ENCODE data around the gene TPSG1.
"Not testable (repeated sequence)": the region's sequence is repeated elsewhere in the genome, so short reads cannot be mapped to it uniquely, and the experiment has no call there.

Gene TPSG1

GRCh38 chr16:1199347-1200013, 25.6 kb downstream of the TPSG1 start:
- H3K36me3 ChIP-seq (replicated peaks), result peaks cover 3% of the 10 kb centered on the region
- DNase-seq, result no peak
- H3K4me3 ChIP-seq (ENCODE audit: low read depth, low read length), result no peak overlapping the region
- no peak overlapping the region for H3K27ac ChIP-seq
- in situ Hi-C loops (cut with HindIII; ENCODE audit: low pct_ligation_motif_present, low sequenced_read_pairs), result no loop called here
- H3K27me3 ChIP-seq (replicated peaks), result no peaks in the 10 kb centered on the region
- TF ChIP-seq CTCF (IDR thresholded peaks at IDR 0.05; ENCODE audit: low read depth, low read length, missing control alignments), result no peak

- H3K36me3 ChIP-seq (replicated peaks); DNase-seq; H3K27ac ChIP-seq; in situ Hi-C loops (cut with HindIII; ENCODE audit: low pct_ligation_motif_present, low sequenced_read_pairs); H3K4me3 ChIP-seq (ENCODE audit: low read depth, low read length); H3K27me3 ChIP-seq (replicated peaks): not testable (repeated sequence)
Measured at GRCh38 chr16:1198671-1199346, 26.3 kb downstream of the TPSG1 start.

- H3K27me3 ChIP-seq (replicated peaks), result no peaks in the 10 kb centered on the region
- TF ChIP-seq CTCF (IDR thresholded peaks at IDR 0.05; ENCODE audit: low read depth, low read length, missing control alignments), result no peak
- H3K4me3 ChIP-seq (ENCODE audit: low read depth, low read length), result no peak overlapping the region
- in situ Hi-C loops (cut with HindIII; ENCODE audit: low pct_ligation_motif_present, low sequenced_read_pairs), result no loop called here
- H3K36me3 ChIP-seq (replicated peaks), result peaks cover 3% of the 10 kb centered on the region
- H3K27ac ChIP-seq, result no peak overlapping the region
- DNase-seq, result no peak
Measured at GRCh38 chr16:1198194-1198593, 26.9 kb downstream of the TPSG1 start.

DNA sequence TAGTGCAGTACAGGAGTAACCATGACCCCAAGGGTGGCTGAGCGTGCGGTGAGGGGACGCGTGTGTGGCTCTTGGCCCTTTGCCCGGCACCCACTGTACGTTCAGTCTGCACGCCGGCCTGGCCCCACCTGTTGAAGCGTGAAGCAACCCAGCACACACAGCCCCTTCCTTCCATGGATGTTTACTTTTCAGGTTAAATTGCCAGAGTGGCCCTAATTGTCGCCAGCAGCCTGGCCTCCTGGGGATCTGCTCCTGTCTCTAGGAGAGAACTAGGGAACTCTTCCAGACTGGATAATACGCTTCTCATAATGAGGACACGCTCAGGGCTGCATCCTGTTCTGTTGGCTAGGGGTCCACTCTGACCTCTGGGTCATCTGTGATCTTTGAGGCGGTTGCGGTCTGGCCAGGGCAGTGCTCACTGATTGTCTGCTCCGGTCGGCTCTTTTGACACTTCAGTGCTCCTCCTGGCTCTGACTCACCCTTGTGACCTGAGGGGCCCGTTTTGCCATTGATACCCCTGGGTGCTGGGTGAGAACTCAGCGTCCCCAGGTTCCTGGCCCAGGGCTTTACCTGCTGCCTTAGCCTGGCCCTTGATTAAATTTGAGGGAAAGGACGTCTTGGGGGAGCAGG, 27.7 kb downstream of the TPSG1 start:
- no peak for TF ChIP-seq CTCF (IDR thresholded peaks at IDR 0.05; ENCODE audit: low read depth, low read length, missing control alignments)
- H3K27me3 ChIP-seq (replicated peaks), result no peaks in the 10 kb centered on the region
- in situ Hi-C loops (cut with HindIII; ENCODE audit: low pct_ligation_motif_present, low sequenced_read_pairs), result no loop called here
- no peak overlapping the region for H3K4me3 ChIP-seq (ENCODE audit: low read depth, low read length)
- peaks cover 3% of the 10 kb centered on the region for H3K36me3 ChIP-seq (replicated peaks)
- H3K27ac ChIP-seq, result no peak overlapping the region
- no peak for DNase-seq

- DNase-seq, result no peak
- H3K27ac ChIP-seq, result no peak overlapping the region
- no peaks in the 10 kb centered on the region for H3K36me3 ChIP-seq (replicated peaks)
- no peak overlapping the region for H3K4me3 ChIP-seq (ENCODE audit: low read depth, low read length)
- no peaks in the 10 kb centered on the region for H3K27me3 ChIP-seq (replicated peaks)
- no peak for TF ChIP-seq CTCF (IDR thresholded peaks at IDR 0.05; ENCODE audit: low read depth, low read length, missing control alignments)
- in situ Hi-C loops (cut with HindIII; ENCODE audit: low pct_ligation_motif_present, low sequenced_read_pairs), result no loop called here
Measured at GRCh38 chr16:1196494-1196893, 28.6 kb downstream of the TPSG1 start.

DNA sequence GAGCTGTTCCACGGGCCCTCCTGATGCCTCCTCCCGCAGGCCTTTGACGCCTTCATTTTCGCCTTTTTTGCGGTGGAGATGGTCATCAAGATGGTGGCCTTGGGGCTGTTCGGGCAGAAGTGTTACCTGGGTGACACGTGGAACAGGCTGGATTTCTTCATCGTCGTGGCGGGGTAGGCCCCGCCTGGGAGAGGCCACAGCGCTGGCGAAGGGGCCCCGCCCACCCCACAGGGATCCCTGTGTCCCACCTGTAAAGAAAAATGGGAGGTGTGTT, 29.7 kb downstream of the TPSG1 start:
- no peak overlapping the region for H3K27ac ChIP-seq
- no peaks in the 10 kb centered on the region for H3K27me3 ChIP-seq (replicated peaks)
- H3K4me3 ChIP-seq (ENCODE audit: low read depth, low read length), result no peak overlapping the region
- in situ Hi-C loops (cut with HindIII; ENCODE audit: low pct_ligation_motif_present, low sequenced_read_pairs), result no loop called here
- H3K36me3 ChIP-seq (replicated peaks), result no peaks in the 10 kb centered on the region
- no peak for TF ChIP-seq CTCF (IDR thresholded peaks at IDR 0.05; ENCODE audit: low read depth, low read length, missing control alignments)
- DNase-seq, result no peak

All from brain microvascular endothelial cell (primary cell).